GM12801 (cell line): ENCODE results near the gene DENND1A.

Source experiments
- CTCF ChIP-seq: IDR thresholded peaks from one replicate; pipeline ENCODE4 v1.5.1; 2011; ENCODE audit warnings: control low read depth; ENCODE audit not compliant: insufficient read length; ENCODE audit errors: extremely low read depth

Gene DENND1A

GRCh38 chr9:123505496-123505895 is 424.4 kb downstream of the DENND1A start:
- TF ChIP-seq CTCF: no peak

- no peak for TF ChIP-seq CTCF
Measured at GRCh38 chr9:123500336-123500735, 429.6 kb downstream of the DENND1A start.

- no peak for TF ChIP-seq CTCF
Measured at GRCh38 chr9:123497830-123498229, 432.1 kb downstream of the DENND1A start.

- TF ChIP-seq CTCF: no peak
Measured at GRCh38 chr9:123495731-123496130, 434.2 kb downstream of the DENND1A start.

GRCh38 chr9:123493627-123494026 is 436.3 kb downstream of the DENND1A start:
- no peak for TF ChIP-seq CTCF

- no peak for TF ChIP-seq CTCF
Measured at GRCh38 chr9:123490688-123491087, 439.2 kb downstream of the DENND1A start.

- TF ChIP-seq CTCF: no peak
Measured at GRCh38 chr9:123488722-123489321, 441.1 kb downstream of the DENND1A start.

- TF ChIP-seq CTCF: no peak
Measured at GRCh38 chr9:123487944-123488548, 441.9 kb downstream of the DENND1A start.
